K562 (cell line): ENCODE data around the gene AAK1. TPM values are rescaled to one million over a fixed set of nuclear protein-coding genes. Genes with fewer than 3 reads are reported as not detected.

Source experiments
- IRF1 ChIP-seq: sonication (generic); formaldehyde crosslinking; IDR thresholded peaks from 2 replicates; pipeline ENCODE4 v1.8.0; 2022; ENCODE audit warnings: missing genetic modification reagents, mild to moderate bottlenecking, borderline replicate concordance
- JUND ChIP-seq, 2 experiments: IDR thresholded peaks; 2 replicates in 1 of 2; 3 replicates in 1 of 2; pipeline ENCODE4 v1.6.1; 2011; ENCODE audit warnings: borderline replicate concordance in 2 of 2, low read depth in 2 of 2, low read length in 2 of 2, improper control_type of control experiment in 1 of 2, missing biosample characterization in 1 of 2, missing genetic modification characterization in 1 of 2, missing genetic modification reagents in 1 of 2
- STAT6 ChIP-seq: sonication (generic); formaldehyde crosslinking; IDR thresholded peaks from 2 replicates; pipeline ENCODE4 v1.8.1; 2023; ENCODE audit warnings: mild to moderate bottlenecking, missing genetic modification reagents
- TFAP4 ChIP-seq: sonication (generic); formaldehyde crosslinking; IDR thresholded peaks from 2 replicates; pipeline ENCODE4 v1.8.0; 2022; ENCODE audit warnings: missing genetic modification reagents, mild to moderate bottlenecking, moderate library complexity, borderline replicate concordance
- USF1 ChIP-seq: sonication (generic); formaldehyde crosslinking; IDR thresholded peaks from 2 replicates; pipeline ENCODE4 v1.9.0; 2022; ENCODE audit warnings: mild to moderate bottlenecking, missing genetic modification reagents
- VEZF1 ChIP-seq: fragments of 200-800 bp; sonication (Bioruptor generic); IDR thresholded peaks from 2 replicates; pipeline ENCODE4 v1.6.1; 2017; ENCODE audit warnings: missing genetic modification characterization, missing compliant biosample characterization
- ZNF398 ChIP-seq: fragments of 250-450 bp; sonication (Bioruptor Pico); IDR thresholded peaks from 2 replicates; pipeline ENCODE4 v1.8.0; 2021; ENCODE audit warnings: moderate library complexity, mild to moderate bottlenecking, inconsistent platforms
- ZNF696 ChIP-seq: fragments of 250-450 bp; sonication (Bioruptor Pico); conservative IDR thresholded peaks from 2 replicates; pipeline ENCODE4 v1.4.0; 2020; ENCODE audit warnings: mild to moderate bottlenecking, moderate library complexity
- polyA plus RNA-seq, 8 experiments: library from polyadenylated mRNA; depleted of rRNA in 4 of 8; stranded (reverse) in 5 of 8; unstranded in 3 of 8; fragments of >200 nt; fragmentation: Nextera tagmentation in 2 of 8; fragmentation: Illumina TruSeq in 1 of 8; extraction: Ambion mirVana in 2 of 8; extraction: Trizol in 1 of 8; gene quantifications; 2 replicates each; pipeline versions ENCODE4 v1.2.1 to v1.2.3, GENCODE V29; 2011 to 2014; ENCODE audit warnings: inconsistent platforms in 1 of 8, missing spikeins in 1 of 8
- total RNA-seq, 7 experiments: library from RNA; depleted of rRNA in 6 of 7; stranded (reverse); fragments of >200 nt in 6 of 7; fragmentation: Illumina TruSeq in 2 of 7; extraction: Trizol in 2 of 7; gene quantifications; 2 replicates each; pipeline versions ENCODE4 v1.2.1 to v1.2.3, GENCODE V29; 2011 to 2021; ENCODE audit warnings: low replicate concordance in 1 of 7

Gene AAK1
- total and polyA plus RNA-seq, 9 of the 15 experiments (the other 6 are each of a cell fraction or from before 2014, with no cell fraction given), result 0.89 to 17.1 (median 6.0) TPM

- TF ChIP-seq STAT6 (no peak), ZNF696 (no peak), TFAP4 (no peak), ZNF398 (CRISPR knock-in tag) (no peak), JUND (IDR thresholded peaks at IDR 0.05; ENCODE audit: borderline replicate concordance, low read depth, low read length) (no peak), JUND (tag; IDR thresholded peaks at IDR 0.05; ENCODE audit: borderline replicate concordance, low read depth, low read length) (no peak), VEZF1 (CRISPR knock-in tag) (no peak), USF1 (CRISPR knock-in tag) (no peak), IRF1 (CRISPR knock-in tag) (no peak)
These were observed 28.4 kb downstream of the AAK1 start (continued) for GRCh38 chr2:69615078-69615625.
